K562 (cell line): Measurements from ENCODE around the gene AHNAK. TPM values are rescaled to one million over a fixed set of nuclear protein-coding genes. Genes with fewer than 3 reads are reported as not detected.

Experiments used
- ATAC-seq: fragments of 200-7000 bp; cut with Tn5 transposase; 3 replicates; pipeline ENCODE4 v1.9.1; 2020; ENCODE audit warnings: moderate library complexity
- BruUV-seq: library from RNA; stranded (reverse); fragments of 400-500 nt; replicated peaks from 2 replicates; lab custom pipeline; 2021; lab: Mats Ljungman, UMichigan
- CTCF ChIA-PET: fragments of 300-600 bp; formaldehyde crosslinking; extraction: SDS; loops from one replicate; lab custom pipeline; 2021; ENCODE audit warnings: low intra/inter-chr PET ratio; lab: Yijun Ruan, JAX
- POLR2A ChIA-PET: fragments of 300-600, 350-650 bp; sonication (Branson Sonifier 250); formaldehyde crosslinking; extraction: SDS; loops from one replicate; lab custom pipeline; 2021; ENCODE audit warnings: antibody characterized with exemption, inconsistent platforms; lab: Yijun Ruan, JAX
- DNase-seq, 4 experiments: peaks; one replicate each; pipeline versions ENCODE4 v3.0.0 to v3.0.0-alpha.2; 2011 to 2018; ENCODE audit warnings: low spot score in 3 of 4, mixed read lengths in 3 of 4; ENCODE audit errors: extremely low read depth in 1 of 4
- FAIRE-seq: peaks from 2 replicates; lab custom pipeline; 2011; peaks lifted over from hg19 to GRCh38; lab: Jason Lieb, UNC
- H2AFZ ChIP-seq: 2 replicates; pipeline ENCODE4 v1.6.0; 2011; ENCODE audit warnings: low read depth, low read length, control low read depth, inconsistent platforms
- H3K27ac ChIP-seq: fragments of 200-600 bp; 3 replicates; pipeline ENCODE4 v1.8.0; 2011; ENCODE audit warnings: low read depth, mild to moderate bottlenecking, control low read depth, inconsistent platforms, low read length, moderate library complexity, mixed read lengths; ENCODE audit errors: extremely low read depth
- H3K27me3 ChIP-seq, 2 experiments: fragments of 300-600 bp in 1 of 2; 2 replicates in 1 of 2; 3 replicates in 1 of 2; pipeline versions ENCODE4 v1.6.0 to v1.8.0; 2011; ENCODE audit warnings: inconsistent platforms in 2 of 2, low read length in 2 of 2, mild to moderate bottlenecking in 1 of 2, mixed read lengths in 1 of 2, moderate library complexity in 1 of 2; ENCODE audit not compliant: control insufficient read depth in 2 of 2, insufficient read depth in 2 of 2
- H3K36me3 ChIP-seq: fragments of 300-600 bp; 3 replicates; pipeline ENCODE4 v1.8.0; 2011; ENCODE audit warnings: mild to moderate bottlenecking, low read length, inconsistent platforms; ENCODE audit not compliant: control insufficient read depth, insufficient read depth
- H3K4me1 ChIP-seq, 2 experiments: fragments of 200-600 bp in 1 of 2; replicated peaks in 1 of 2; 2 replicates in 1 of 2; 3 replicates in 1 of 2; pipeline versions ENCODE4 v1.5.1 to v1.8.0; 2011; ENCODE audit warnings: inconsistent platforms in 2 of 2, low read length in 2 of 2, mild to moderate bottlenecking in 1 of 2, mixed read lengths in 1 of 2, moderate library complexity in 1 of 2; ENCODE audit not compliant: control insufficient read depth in 2 of 2, insufficient read depth in 2 of 2
- H3K4me2 ChIP-seq: 2 replicates; pipeline ENCODE4 v1.6.1; 2011; ENCODE audit warnings: low read length, control low read depth, inconsistent platforms, mixed read lengths; ENCODE audit not compliant: insufficient read depth
- H3K4me3 ChIP-seq: fragments of 200-600 bp; sonication (generic), shearing (Covaris generic); 2 replicates; pipeline ENCODE4 v1.5.1; 2016; ENCODE audit warnings: control low read depth, inconsistent platforms
- H3K79me2 ChIP-seq: fragments of 200-600 bp; 3 replicates; pipeline ENCODE4 v1.8.0; 2011; ENCODE audit warnings: low read length, inconsistent platforms; ENCODE audit not compliant: control insufficient read depth, insufficient read depth
- H3K9ac ChIP-seq, 2 experiments: 2 replicates each; pipeline versions ENCODE4 v1.6.0 to v1.6.1; 2011; ENCODE audit warnings: low read depth in 2 of 2, low read length in 2 of 2, control low read depth in 1 of 2, inconsistent platforms in 1 of 2, mild to moderate bottlenecking in 1 of 2, mixed read lengths in 1 of 2; ENCODE audit not compliant: insufficient read depth in 1 of 2
- H3K9me1 ChIP-seq: one replicate; pipeline ENCODE4 v1.6.0; 2011; ENCODE audit warnings: inconsistent platforms, mild to moderate bottlenecking, low read length, moderate library complexity; ENCODE audit not compliant: control insufficient read depth, insufficient read depth
- H3K9me3 ChIP-seq: replicated peaks from 2 replicates; pipeline ENCODE4 v1.5.1; 2011; ENCODE audit warnings: low read depth, low read length, inconsistent platforms; ENCODE audit not compliant: control insufficient read depth, insufficient read depth
- H4K20me1 ChIP-seq: replicated peaks from 2 replicates; pipeline ENCODE4 v1.6.1; 2011; ENCODE audit warnings: low read length, inconsistent platforms, mixed read lengths; ENCODE audit not compliant: control insufficient read depth, insufficient read depth
- ARNT ChIP-seq, 2 experiments: fragments of 450-650 bp; IDR thresholded peaks; 2 replicates each; pipeline ENCODE4 v1.6.1; 2016; ENCODE audit warnings: mild to moderate bottlenecking in 1 of 2
- CREB3L1 ChIP-seq: fragments of 450-650 bp; IDR thresholded peaks from 2 replicates; pipeline ENCODE4 v1.6.1; 2014; ENCODE audit warnings: low read depth, mild to moderate bottlenecking, moderate library complexity, borderline replicate concordance
- ETV6 ChIP-seq, 3 experiments: fragments of 150-350 bp in 1 of 3; sonication (generic) in 1 of 3; formaldehyde crosslinking in 1 of 3; IDR thresholded peaks; 2 replicates each; pipeline versions ENCODE4 v1.6.1 to v1.8.0; 2014 to 2022; ENCODE audit warnings: borderline replicate concordance in 2 of 3, low read depth in 2 of 3, antibody characterized with exemption in 1 of 3, low read length in 1 of 3, mild to moderate bottlenecking in 1 of 3, missing genetic modification reagents in 1 of 3
- FOSL1 ChIP-seq: fragments of 200-800 bp; sonication (Bioruptor generic); conservative IDR thresholded peaks from 2 replicates; pipeline ENCODE4 v1.6.1; 2016; ENCODE audit warnings: missing genetic modification characterization, missing compliant biosample characterization
- GATAD2B ChIP-seq: fragments of 450-650 bp; IDR thresholded peaks from 2 replicates; pipeline ENCODE4 v1.6.1; 2017; ENCODE audit warnings: mild to moderate bottlenecking, borderline replicate concordance
- HDGF ChIP-seq: fragments of 450-650 bp; IDR thresholded peaks from 2 replicates; pipeline ENCODE4 v1.6.1; 2016
- LEF1 ChIP-seq: fragments of 450-650 bp; IDR thresholded peaks from 2 replicates; pipeline ENCODE4 v1.6.1; 2016; ENCODE audit warnings: mild to moderate bottlenecking
- MCM2 ChIP-seq: fragments of 450-650 bp; IDR thresholded peaks from 2 replicates; pipeline ENCODE4 v1.6.1; 2017; ENCODE audit warnings: low read depth, mild to moderate bottlenecking
- MTA3 ChIP-seq: fragments of 450-650 bp; formaldehyde crosslinking; IDR thresholded peaks from 2 replicates; pipeline ENCODE4 v1.6.1; 2017; ENCODE audit warnings: mild to moderate bottlenecking, borderline replicate concordance
- NBN ChIP-seq: fragments of 450-650 bp; IDR thresholded peaks from 2 replicates; pipeline ENCODE4 v1.6.1; 2016; ENCODE audit warnings: low read depth, mild to moderate bottlenecking
- SRF ChIP-seq, 2 experiments: fragments of 250-450, 450-650 bp in 1 of 2; sonication (Bioruptor Pico) in 1 of 2; sonication (generic) in 1 of 2; formaldehyde crosslinking; IDR thresholded peaks; 2 replicates each; pipeline versions ENCODE4 v1.5.0 to v1.5.1; 2020 to 2022; ENCODE audit warnings: mild to moderate bottlenecking in 1 of 2, missing genetic modification reagents in 1 of 2
- STAT5A ChIP-seq: IDR thresholded peaks from 2 replicates; pipeline ENCODE4 v1.6.1; 2012; ENCODE audit warnings: low read length, inconsistent platforms, borderline replicate concordance
- U2AF2 ChIP-seq: fragments of 200-400 bp; formaldehyde crosslinking; optimal IDR thresholded peaks from 2 replicates; pipeline ENCODE3; 2017; ENCODE audit warnings: low read depth, mild to moderate bottlenecking, low read length
- XRCC5 ChIP-seq: fragments of 200-400 bp; formaldehyde crosslinking; IDR thresholded peaks from 2 replicates; pipeline ENCODE4 v1.6.1; 2017; ENCODE audit warnings: low read depth, mild to moderate bottlenecking, low read length
- ZFP36 ChIP-seq: fragments of 150-350 bp; IDR thresholded peaks from 2 replicates; pipeline ENCODE4 v1.6.1; 2018; ENCODE audit warnings: low read length, low read depth; ENCODE audit not compliant: partially characterized antibody
- ZNF212 ChIP-seq: fragments of 450-650 bp; formaldehyde crosslinking; IDR thresholded peaks from 2 replicates; pipeline ENCODE4 v1.4.0; 2020; ENCODE audit warnings: mild to moderate bottlenecking
- ZNF583 ChIP-seq: fragments of 250-450 bp; sonication (Bioruptor Pico); IDR thresholded peaks from 2 replicates; pipeline ENCODE4 v1.4.0; 2020
- WGBS: fragments of 100-300 bp; shearing (Covaris generic); methylation state at CpG from one replicate; pipeline ENCODE4 v1.1.6; 2016; ENCODE audit warnings: low coverage, mixed read lengths; ENCODE audit not compliant: insufficient coverage; ENCODE audit errors: missing lambda C conversion rate; 5-methylcytosine and 5-hydroxymethylcytosine counted together
- in situ Hi-C: fragments of 300-500 bp; cut with MboI; formaldehyde crosslinking; loops from 4 replicates; pipeline ENCODE4 v1.15.0; 2018; ENCODE audit warnings: inconsistent platforms, mixed read lengths
- intact Hi-C: fragments of 100-400 bp; cut with micrococcal nuclease; formaldehyde crosslinking; loops from 2 replicates; pipeline ENCODE4 v1.14.2; 2022
- polyA plus RNA-seq, 8 experiments: library from polyadenylated mRNA; depleted of rRNA in 4 of 8; stranded (reverse) in 5 of 8; unstranded in 3 of 8; fragments of >200 nt; fragmentation: Nextera tagmentation in 2 of 8; fragmentation: Illumina TruSeq in 1 of 8; extraction: Ambion mirVana in 2 of 8; extraction: Trizol in 1 of 8; gene quantifications; 2 replicates each; pipeline versions ENCODE4 v1.2.1 to v1.2.3, GENCODE V29; 2011 to 2014; ENCODE audit warnings: inconsistent platforms in 1 of 8, missing spikeins in 1 of 8
- total RNA-seq, 7 experiments: library from RNA; depleted of rRNA in 6 of 7; stranded (reverse); fragments of >200 nt in 6 of 7; fragmentation: Illumina TruSeq in 2 of 7; extraction: Trizol in 2 of 7; gene quantifications; 2 replicates each; pipeline versions ENCODE4 v1.2.1 to v1.2.3, GENCODE V29; 2011 to 2021; ENCODE audit warnings: low replicate concordance in 1 of 7

AHNAK gene
- total and polyA plus RNA-seq, 9 of the 15 experiments (the other 6 are each of a cell fraction or from before 2014, with no cell fraction given): 1.5 to 89.7 (median 45.0) TPM

DNA sequence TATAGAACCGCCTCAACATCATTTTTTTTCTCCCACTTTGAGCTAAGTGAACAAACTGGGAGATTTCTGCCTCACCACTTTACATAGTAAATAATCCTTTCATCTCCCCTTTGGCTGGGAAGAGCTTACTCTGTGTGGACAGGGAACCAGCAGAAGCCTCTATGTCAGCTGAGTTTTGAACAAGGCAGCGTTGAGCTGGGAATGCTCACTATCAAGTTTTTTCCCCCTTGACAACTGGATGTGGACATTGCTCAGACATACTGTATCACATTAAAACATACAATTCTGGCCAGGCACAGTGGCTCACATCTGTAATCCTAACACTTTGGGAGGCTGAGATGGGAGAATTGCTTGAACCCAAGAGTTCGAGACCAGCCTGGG lies 46.0 kb downstream of the AHNAK start:
- peak overlapping the region; percentile 81 for H2AFZ ChIP-seq
- FAIRE-seq: no peak
- DNase-seq: peak in 1 of 4 experiments; percentile 16
- peak overlapping the region; percentile 47; a peak in 3 of 4 replicates for H3K9ac ChIP-seq
- no peaks in the 10 kb centered on the region for H3K36me3 ChIP-seq
- H3K4me3 ChIP-seq: no peak overlapping the region
- peak; percentile 8 for ATAC-seq
- peak overlapping the region; percentile 59; the same call in 2 of the 3 replicates for H3K27ac ChIP-seq
- ChIA-PET POLR2A (interaction anchor here (0.6 to 1.2 kb wide), 6 partner anchors 8 to 106 kb away, joined by 3 to 5 read pairs (median 4); no protein-coding TSS in a partner anchor), CTCF (interaction anchor here (0.6 kb wide), 1 partner anchor 122 kb away, joined by 3 read pairs; no protein-coding TSS in a partner anchor)
- no peaks in the 10 kb centered on the region for H3K9me1 ChIP-seq
- in situ Hi-C loops (no loop called here), intact Hi-C loops (loop anchor here (2.0 to 10.0 kb wide), 2 partner anchors 42 to 76 kb away; no protein-coding TSS in a partner anchor)
- TF ChIP-seq LEF1 (no peak), CREB3L1 (no peak), ETV6 (IDR thresholded peaks at IDR 0.05; ENCODE audit: borderline replicate concordance in 1 of 2, low read depth in 2 of 2, low read length in 1 of 2) (no peak), ETV6 (CRISPR knock-in tag; IDR thresholded peaks at IDR 0.05; ENCODE audit: borderline replicate concordance) (no peak), XRCC5 (no peak), STAT5A (no peak), MCM2 (no peak), SRF (CRISPR knock-in tag; IDR thresholded peaks at IDR 0.05) (0 out of 4 replicates have a peak, but pooled peaks of 1 of the 2 experiments have one; percentile 0), GATAD2B (no peak), ZNF583 (CRISPR knock-in tag) (no peak), U2AF2 (no peak), FOSL1 (tag) (0 out of 2 replicates have a peak, but pooled peaks have one; percentile 4), MTA3 (0 out of 2 replicates have a peak, but pooled peaks have one; percentile 12), NBN (no peak), ZFP36 (peak; percentile 0), ZNF212 (CRISPR knock-in tag) (no peak), ARNT (IDR thresholded peaks at IDR 0.05) (0 out of 4 replicates have a peak, but pooled peaks of 1 of the 2 experiments have one; percentile 22), HDGF (no peak)
- H4K20me1 ChIP-seq: no peaks in the 10 kb centered on the region
- H3K27me3 ChIP-seq: no peaks in the 10 kb centered on the region
- 55% methylated on average over 3 of the region's 3 CpGs for WGBS
- H3K4me1 ChIP-seq: peaks cover 48 to 60% of the 10 kb centered on the region in 2 experiments; a peak in 4 of 5 replicates
- peak overlapping the region; percentile 65; the same call in 1 of the 2 replicates for H3K4me2 ChIP-seq
- H3K79me2 ChIP-seq: no peaks in the 10 kb centered on the region
- BruUV-seq: no TSS peak
- no peaks in the 10 kb centered on the region for H3K9me3 ChIP-seq
